Astrocyte (in vitro differentiated cells and primary cell): ENCODE results near the gene HSD17B11. TPM values are rescaled to one million over a fixed set of nuclear protein-coding genes. Genes with fewer than 3 reads are reported as not detected.

ENCODE experiments used
- DNase-seq: peaks from one replicate; pipeline ENCODE4 v3.0.0-alpha.2; 2010; ENCODE audit warnings: low read depth
- FAIRE-seq: peaks from 2 replicates; lab custom pipeline; 2011; peaks lifted over from hg19 to GRCh38; lab: Jason Lieb, UNC
- H2AFZ ChIP-seq: 2 replicates; pipeline ENCODE4 v1.6.0; 2012; ENCODE audit warnings: low read depth, low read length, inconsistent platforms
- H3K27ac ChIP-seq: 2 replicates; pipeline ENCODE4 v1.5.1; 2011; ENCODE audit warnings: low read depth, low read length, inconsistent platforms
- H3K27me3 ChIP-seq: 2 replicates; pipeline ENCODE4 v1.6.0; 2011; ENCODE audit warnings: low read length, inconsistent platforms; ENCODE audit not compliant: insufficient read depth
- H3K36me3 ChIP-seq: 2 replicates; pipeline ENCODE4 v1.5.1; 2011; ENCODE audit warnings: low read length, inconsistent platforms; ENCODE audit not compliant: insufficient read depth
- H3K4me1 ChIP-seq: 2 replicates; pipeline ENCODE4 v1.5.1; 2011; ENCODE audit warnings: low read length, inconsistent platforms; ENCODE audit not compliant: insufficient read depth
- H3K4me2 ChIP-seq: 2 replicates; pipeline ENCODE4 v1.6.0; 2012; ENCODE audit warnings: low read length, inconsistent platforms
- H3K4me3 ChIP-seq: 2 replicates; pipeline ENCODE4 v1.5.1; 2011; ENCODE audit warnings: low read depth, mild to moderate bottlenecking, low read length, inconsistent platforms; ENCODE audit not compliant: insufficient read depth
- H3K79me2 ChIP-seq: 2 replicates; pipeline ENCODE4 v1.6.0; 2012; ENCODE audit warnings: mild to moderate bottlenecking, low read length, inconsistent platforms; ENCODE audit not compliant: insufficient read depth
- H3K9ac ChIP-seq: 2 replicates; pipeline ENCODE4 v1.6.0; 2012; ENCODE audit warnings: mild to moderate bottlenecking, low read length, inconsistent platforms
- H3K9me3 ChIP-seq: 2 replicates; pipeline ENCODE4 v1.5.1; 2012; ENCODE audit warnings: low read depth, mild to moderate bottlenecking, low read length, inconsistent platforms; ENCODE audit not compliant: insufficient read depth
- H4K20me1 ChIP-seq: 2 replicates; pipeline ENCODE4 v1.6.0; 2012; ENCODE audit warnings: low read length, inconsistent platforms; ENCODE audit not compliant: insufficient read depth
- H3K27ac Mint-ChIP-seq: one replicate; pipeline ENCODE4 v1.8.0; 2021; ENCODE audit warnings: mild to moderate bottlenecking, mixed read lengths; ENCODE audit not compliant: unreplicated experiment
- H3K27me3 Mint-ChIP-seq: one replicate; pipeline ENCODE4 v1.8.0; 2021; ENCODE audit warnings: low read depth, mixed read lengths; ENCODE audit not compliant: unreplicated experiment
- H3K36me3 Mint-ChIP-seq: one replicate; pipeline ENCODE4 v1.8.0; 2021; ENCODE audit warnings: low read depth, mixed read lengths; ENCODE audit not compliant: unreplicated experiment
- H3K4me1 Mint-ChIP-seq: one replicate; pipeline ENCODE4 v1.8.0; 2021; ENCODE audit warnings: low read depth, mixed read lengths; ENCODE audit not compliant: unreplicated experiment
- H3K4me3 Mint-ChIP-seq: one replicate; pipeline ENCODE4 v1.8.0; 2021; ENCODE audit warnings: mild to moderate bottlenecking, moderate library complexity, mixed read lengths; ENCODE audit not compliant: unreplicated experiment
- H3K9me3 Mint-ChIP-seq: one replicate; pipeline ENCODE4 v1.8.0; 2021; ENCODE audit warnings: mild to moderate bottlenecking, mixed read lengths; ENCODE audit not compliant: unreplicated experiment
- EZH2 ChIP-seq: IDR thresholded peaks from 2 replicates; pipeline ENCODE4 v1.6.1; 2012; ENCODE audit warnings: mild to moderate bottlenecking, low read length, inconsistent platforms; ENCODE audit not compliant: insufficient read depth
- total RNA-seq: library from RNA; stranded (reverse); gene quantifications from 2 replicates; pipeline ENCODE4 v1.2.1, GENCODE V29; 2021
- TF ChIP-seq, protein P1 (sequence below): IDR thresholded peaks from 2 replicates; pipeline ENCODE4 v1.5.1; 2011; ENCODE audit warnings: low read depth, mild to moderate bottlenecking, inconsistent platforms, low read length, moderate library complexity; ENCODE audit not compliant: insufficient read depth

HSD17B11 gene
- total RNA-seq, 1 donor from 2014 or later, result 34.0 TPM

DNA sequence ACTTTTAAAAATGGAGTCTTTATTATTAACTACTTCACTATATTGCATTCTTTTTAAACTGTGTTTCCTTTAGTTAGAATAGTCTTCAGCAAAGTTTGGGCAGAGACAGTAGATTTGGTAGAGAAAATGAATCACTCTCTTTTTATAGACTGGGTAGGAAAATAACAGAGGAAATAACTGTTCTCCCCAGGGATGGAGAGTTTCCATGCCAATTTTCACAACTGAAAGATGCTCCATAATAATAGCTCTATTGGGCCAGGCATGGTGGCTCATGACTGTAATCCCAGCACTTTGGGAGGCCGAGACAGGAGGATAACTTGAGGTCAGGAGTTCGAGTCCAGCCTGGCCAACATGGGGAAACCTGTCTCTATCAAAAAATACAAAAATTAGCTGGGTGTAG is 81.4 kb downstream of the HSD17B11 start:
- no peak for FAIRE-seq
- Mint-ChIP-seq H3K4me3 (no peak overlapping the region), H3K27ac (no peak overlapping the region), H3K27me3 (no peaks in the 10 kb centered on the region), H3K36me3 (no peaks in the 10 kb centered on the region), H3K4me1 (no peaks in the 10 kb centered on the region), H3K9me3 (no peaks in the 10 kb centered on the region)
- DNase-seq, result no peak
- TF ChIP-seq, protein P1, sequence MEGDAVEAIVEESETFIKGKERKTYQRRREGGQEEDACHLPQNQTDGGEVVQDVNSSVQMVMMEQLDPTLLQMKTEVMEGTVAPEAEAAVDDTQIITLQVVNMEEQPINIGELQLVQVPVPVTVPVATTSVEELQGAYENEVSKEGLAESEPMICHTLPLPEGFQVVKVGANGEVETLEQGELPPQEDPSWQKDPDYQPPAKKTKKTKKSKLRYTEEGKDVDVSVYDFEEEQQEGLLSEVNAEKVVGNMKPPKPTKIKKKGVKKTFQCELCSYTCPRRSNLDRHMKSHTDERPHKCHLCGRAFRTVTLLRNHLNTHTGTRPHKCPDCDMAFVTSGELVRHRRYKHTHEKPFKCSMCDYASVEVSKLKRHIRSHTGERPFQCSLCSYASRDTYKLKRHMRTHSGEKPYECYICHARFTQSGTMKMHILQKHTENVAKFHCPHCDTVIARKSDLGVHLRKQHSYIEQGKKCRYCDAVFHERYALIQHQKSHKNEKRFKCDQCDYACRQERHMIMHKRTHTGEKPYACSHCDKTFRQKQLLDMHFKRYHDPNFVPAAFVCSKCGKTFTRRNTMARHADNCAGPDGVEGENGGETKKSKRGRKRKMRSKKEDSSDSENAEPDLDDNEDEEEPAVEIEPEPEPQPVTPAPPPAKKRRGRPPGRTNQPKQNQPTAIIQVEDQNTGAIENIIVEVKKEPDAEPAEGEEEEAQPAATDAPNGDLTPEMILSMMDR, result no peak
- TF ChIP-seq EZH2, result no peak
- Histone ChIP-seq H3K4me2 (no peak overlapping the region), H3K4me1 (no peaks in the 10 kb centered on the region), H3K9me3 (no peaks in the 10 kb centered on the region), H3K9ac (no peak overlapping the region), H3K4me3 (no peak overlapping the region), H3K27ac (no peak overlapping the region), H3K27me3 (no peaks in the 10 kb centered on the region), H3K36me3 (no peaks in the 10 kb centered on the region), H4K20me1 (no peaks in the 10 kb centered on the region), H2AFZ (no peak overlapping the region), H3K79me2 (no peaks in the 10 kb centered on the region)

DNA sequence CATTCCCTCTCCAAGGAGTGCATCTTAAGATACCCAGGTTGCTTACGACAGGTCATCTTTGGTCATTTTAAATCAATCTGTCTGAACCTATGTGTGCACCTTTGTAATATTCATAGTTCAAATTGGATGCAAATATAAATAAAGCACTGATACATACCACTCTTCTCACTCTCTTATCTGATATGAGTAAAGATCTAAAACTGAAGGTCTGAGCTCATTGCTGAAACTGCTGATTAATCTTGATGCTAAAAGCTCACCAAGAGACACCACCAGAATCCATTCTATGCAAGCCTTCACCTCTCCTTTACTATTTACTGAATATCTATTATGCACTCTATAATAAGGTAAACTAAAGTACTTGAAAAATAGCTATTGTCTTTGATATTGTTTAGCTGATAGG is 84.9 kb downstream of the HSD17B11 start:
- Histone ChIP-seq H3K4me3 (no peak overlapping the region), H3K9me3 (no peaks in the 10 kb centered on the region), H3K79me2 (no peaks in the 10 kb centered on the region), H2AFZ (no peak overlapping the region), H3K27me3 (no peaks in the 10 kb centered on the region), H3K27ac (no peak overlapping the region), H3K4me2 (no peak overlapping the region), H4K20me1 (no peaks in the 10 kb centered on the region), H3K9ac (no peak overlapping the region), H3K36me3 (no peaks in the 10 kb centered on the region), H3K4me1 (no peaks in the 10 kb centered on the region)
- no peaks in the 10 kb centered on the region for H3K36me3 Mint-ChIP-seq
- no peak for FAIRE-seq
- TF ChIP-seq, protein P1, result no peak
- no peak for TF ChIP-seq EZH2
- no peaks in the 10 kb centered on the region for H3K9me3 Mint-ChIP-seq
- H3K4me1 Mint-ChIP-seq, result no peaks in the 10 kb centered on the region
- no peak overlapping the region for H3K27ac Mint-ChIP-seq
- DNase-seq, result no peak
- no peak overlapping the region for H3K4me3 Mint-ChIP-seq
- H3K27me3 Mint-ChIP-seq, result no peaks in the 10 kb centered on the region

DNA sequence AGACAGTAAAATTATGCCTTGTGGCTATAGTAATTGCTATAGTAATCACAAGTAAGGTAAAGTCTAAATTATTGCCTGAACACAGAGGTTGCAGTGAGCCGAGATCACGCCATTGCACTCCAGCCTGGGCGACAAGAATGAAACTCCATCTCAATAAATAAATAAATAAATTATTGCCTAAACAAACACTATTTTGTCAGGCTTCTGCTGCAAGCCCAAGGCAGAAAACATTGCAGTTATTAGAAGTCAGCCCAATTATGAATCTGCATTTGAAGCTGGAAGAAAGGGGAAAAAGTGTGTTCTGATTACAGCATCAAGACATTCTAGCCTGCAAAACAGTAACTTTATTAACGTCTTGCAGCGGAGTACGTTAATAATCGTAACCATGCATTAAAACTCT is 85.4 kb downstream of the HSD17B11 start:
- no peaks in the 10 kb centered on the region for H3K4me1 Mint-ChIP-seq

More for the DNA sequence above, 85.4 kb downstream of the HSD17B11 start:
- Histone ChIP-seq H4K20me1 (no peaks in the 10 kb centered on the region), H3K36me3 (no peaks in the 10 kb centered on the region), H3K27me3 (no peaks in the 10 kb centered on the region), H3K27ac (no peak overlapping the region), H3K4me2 (no peak overlapping the region), H3K4me3 (no peak overlapping the region), H3K4me1 (no peaks in the 10 kb centered on the region), H3K9me3 (no peaks in the 10 kb centered on the region), H3K79me2 (no peaks in the 10 kb centered on the region), H2AFZ (no peak overlapping the region), H3K9ac (no peak overlapping the region)
- Mint-ChIP-seq H3K27ac (no peak overlapping the region), H3K36me3 (no peaks in the 10 kb centered on the region), H3K9me3 (no peaks in the 10 kb centered on the region), H3K27me3 (no peaks in the 10 kb centered on the region), H3K4me3 (no peak overlapping the region)
- TF ChIP-seq EZH2, result no peak
- TF ChIP-seq, protein P1, result no peak
- DNase-seq, result no peak
- no peak for FAIRE-seq
